MM.1S (cell line): ENCODE results near the gene RAB43.

Experiments used
- DNase-seq: peaks from one replicate; pipeline ENCODE4 v3.0.0-alpha.2; 2015
- H2AFZ ChIP-seq: fragments of 300-600 bp; sonication (generic); 2 replicates; pipeline ENCODE4 v1.6.0; 2016; ENCODE audit warnings: antibody characterized with exemption, low read length
- H3F3A ChIP-seq: fragments of 300-600 bp; sonication (generic); 2 replicates; pipeline ENCODE4 v1.6.1; 2016; ENCODE audit warnings: mild to moderate bottlenecking, antibody characterized with exemption, low read length, moderate library complexity, mixed read lengths; ENCODE audit not compliant: insufficient read depth
- H3K27ac ChIP-seq: fragments of 300-600 bp; sonication (generic); 2 replicates; pipeline ENCODE4 v1.5.1; 2016; ENCODE audit warnings: mild to moderate bottlenecking, low read length
- H3K27me3 ChIP-seq: fragments of 300-600 bp; sonication (generic); replicated peaks from 2 replicates; pipeline ENCODE4 v1.6.0; 2016; ENCODE audit warnings: low read length; ENCODE audit not compliant: insufficient read depth
- H3K36me3 ChIP-seq: fragments of 300-600 bp; sonication (generic); replicated peaks from 2 replicates; pipeline ENCODE4 v1.6.1; 2016; ENCODE audit warnings: mild to moderate bottlenecking, low read length, mixed read lengths; ENCODE audit not compliant: insufficient read depth
- H3K4me1 ChIP-seq: fragments of 300-600 bp; sonication (generic); 2 replicates; pipeline ENCODE4 v1.6.1; 2016; ENCODE audit warnings: low read length, mixed read lengths
- H3K4me2 ChIP-seq: fragments of 300-600 bp; sonication (generic); 2 replicates; pipeline ENCODE4 v1.6.0; 2016; ENCODE audit warnings: low read depth, low read length
- H3K4me3 ChIP-seq: fragments of 300-600 bp; sonication (generic); 2 replicates; pipeline ENCODE4 v1.5.1; 2016; ENCODE audit warnings: low read length, mixed read lengths
- H3K79me2 ChIP-seq: fragments of 300-600 bp; sonication (generic); 2 replicates; pipeline ENCODE4 v1.6.1; 2016; ENCODE audit warnings: mixed run types, low read length, mixed read lengths
- H3K9ac ChIP-seq: fragments of 300-600 bp; sonication (generic); 2 replicates; pipeline ENCODE4 v1.6.1; 2016; ENCODE audit warnings: low read length, mixed read lengths
- H3K9me2 ChIP-seq: fragments of 300-600 bp; sonication (generic); replicated peaks from 2 replicates; pipeline ENCODE4 v1.6.1; 2016; ENCODE audit warnings: mild to moderate bottlenecking, low read length, mixed read lengths; ENCODE audit not compliant: insufficient read depth
- H3K9me3 ChIP-seq: fragments of 300-600 bp; sonication (generic); replicated peaks from 2 replicates; pipeline ENCODE4 v1.6.1; 2016; ENCODE audit warnings: mild to moderate bottlenecking, low read length, mixed read lengths; ENCODE audit not compliant: insufficient read depth
- H4K20me1 ChIP-seq: fragments of 300-600 bp; sonication (generic); 2 replicates; pipeline ENCODE4 v1.6.1; 2016; ENCODE audit warnings: mild to moderate bottlenecking, low read length, moderate library complexity, mixed read lengths; ENCODE audit not compliant: insufficient read depth
- EZH2 ChIP-seq: fragments of 300-600 bp; sonication (generic); optimal IDR thresholded peaks from 2 replicates; pipeline ENCODE3; 2017; ENCODE audit warnings: low read depth, mild to moderate bottlenecking, antibody characterized with exemption, low read length, mixed read lengths
- EZH2phosphoT487 ChIP-seq: fragments of 300-600 bp; sonication (generic); IDR thresholded peaks from 2 replicates; pipeline ENCODE4 v1.6.1; 2018; ENCODE audit warnings: antibody characterized with exemption, low read length
- TF ChIP-seq, protein P1 (sequence below): fragments of 300-600 bp; sonication (generic); IDR thresholded peaks from 2 replicates; pipeline ENCODE4 v1.5.1; 2016; ENCODE audit warnings: antibody characterized with exemption, low read length, mixed read lengths

The RAB43 gene

DNA sequence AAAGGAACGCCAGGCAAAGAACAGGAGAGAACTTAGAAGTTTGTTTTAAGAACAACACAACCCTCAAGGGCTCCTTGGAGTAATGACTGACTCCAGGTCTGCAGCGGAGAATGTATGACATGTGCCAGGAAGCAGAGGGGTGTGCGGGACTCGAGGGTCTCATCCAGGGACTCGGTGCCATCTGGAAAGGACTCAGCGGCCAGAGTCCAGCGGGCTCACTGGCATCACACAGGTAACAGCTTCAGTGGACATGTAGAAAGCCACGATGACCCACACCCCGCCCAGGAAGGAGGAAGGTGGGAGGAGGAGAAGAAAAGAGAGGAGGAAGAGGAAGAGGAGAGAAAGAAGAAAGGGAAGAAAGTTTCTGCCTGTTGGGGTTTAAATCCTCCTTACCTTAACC lies 39.6 kb downstream of the RAB43 start:
- no peaks in the 10 kb centered on the region for H3K4me1 ChIP-seq

DNA sequence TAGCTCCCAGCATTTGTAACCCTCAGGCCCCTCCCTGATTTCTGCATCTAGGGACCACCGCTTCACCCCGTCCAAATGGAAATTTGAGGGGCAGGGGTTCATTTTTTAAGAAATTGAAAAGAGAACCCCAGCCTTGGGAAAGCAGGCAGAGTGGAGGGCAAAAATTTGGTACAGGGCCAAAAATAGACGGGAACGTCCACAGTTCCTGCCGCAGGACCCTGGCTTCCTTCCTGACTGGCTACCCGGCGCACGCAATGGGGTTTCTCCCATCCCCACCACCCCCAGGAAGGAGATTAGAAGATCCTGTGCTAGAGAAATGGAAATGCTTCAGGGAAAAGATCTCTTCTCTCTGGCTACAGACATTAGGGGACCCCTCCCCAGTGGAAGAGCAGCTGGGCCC lies 40.1 kb downstream of the RAB43 start:
- no peak overlapping the region for H2AFZ ChIP-seq
- H3K9ac ChIP-seq = no peak overlapping the region
- no peaks in the 10 kb centered on the region for H3K36me3 ChIP-seq

More for the DNA sequence above, 39.6 kb downstream of the RAB43 start:
- no peak for DNase-seq
- Histone ChIP-seq H4K20me1 (no peaks in the 10 kb centered on the region), H3K4me3 (no peak overlapping the region), H3K9me2 (no peaks in the 10 kb centered on the region), H3F3A (no peaks in the 10 kb centered on the region), H2AFZ (no peak overlapping the region), H3K27ac (no peak overlapping the region), H3K36me3 (no peaks in the 10 kb centered on the region), H3K79me2 (no peaks in the 10 kb centered on the region), H3K9me3 (no peaks in the 10 kb centered on the region), H3K9ac (no peak overlapping the region), H3K27me3 (no peaks in the 10 kb centered on the region), H3K4me2 (no peak overlapping the region)
- TF ChIP-seq EZH2phosphoT487 (no peak), EZH2 (no peak)
- TF ChIP-seq, protein P1, sequence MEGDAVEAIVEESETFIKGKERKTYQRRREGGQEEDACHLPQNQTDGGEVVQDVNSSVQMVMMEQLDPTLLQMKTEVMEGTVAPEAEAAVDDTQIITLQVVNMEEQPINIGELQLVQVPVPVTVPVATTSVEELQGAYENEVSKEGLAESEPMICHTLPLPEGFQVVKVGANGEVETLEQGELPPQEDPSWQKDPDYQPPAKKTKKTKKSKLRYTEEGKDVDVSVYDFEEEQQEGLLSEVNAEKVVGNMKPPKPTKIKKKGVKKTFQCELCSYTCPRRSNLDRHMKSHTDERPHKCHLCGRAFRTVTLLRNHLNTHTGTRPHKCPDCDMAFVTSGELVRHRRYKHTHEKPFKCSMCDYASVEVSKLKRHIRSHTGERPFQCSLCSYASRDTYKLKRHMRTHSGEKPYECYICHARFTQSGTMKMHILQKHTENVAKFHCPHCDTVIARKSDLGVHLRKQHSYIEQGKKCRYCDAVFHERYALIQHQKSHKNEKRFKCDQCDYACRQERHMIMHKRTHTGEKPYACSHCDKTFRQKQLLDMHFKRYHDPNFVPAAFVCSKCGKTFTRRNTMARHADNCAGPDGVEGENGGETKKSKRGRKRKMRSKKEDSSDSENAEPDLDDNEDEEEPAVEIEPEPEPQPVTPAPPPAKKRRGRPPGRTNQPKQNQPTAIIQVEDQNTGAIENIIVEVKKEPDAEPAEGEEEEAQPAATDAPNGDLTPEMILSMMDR = no peak

DNA sequence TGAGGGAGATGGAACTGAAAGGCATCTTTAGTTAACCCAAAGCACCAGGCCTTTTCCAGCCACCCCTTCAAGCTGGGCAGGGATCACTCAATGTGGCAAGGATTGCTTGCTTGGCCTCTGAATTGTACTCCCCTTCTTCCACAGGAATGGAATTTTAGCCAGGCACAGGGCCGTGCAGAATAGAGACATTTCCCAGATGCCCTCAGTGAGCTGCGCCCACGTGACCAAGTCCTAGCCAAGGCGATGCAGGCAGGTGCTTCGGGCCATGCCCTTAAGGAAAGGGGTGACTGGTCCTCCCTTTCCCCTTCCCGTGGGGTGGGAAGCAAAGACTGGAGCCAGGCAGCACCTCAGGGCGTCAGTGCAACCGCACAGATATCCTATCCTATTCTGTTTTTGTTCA lies 43.1 kb downstream of the RAB43 start:
- no peak for TF ChIP-seq EZH2
- Histone ChIP-seq H3K9me3 (no peaks in the 10 kb centered on the region), H3F3A (no peaks in the 10 kb centered on the region), H3K79me2 (no peaks in the 10 kb centered on the region), H2AFZ (no peak overlapping the region), H3K27ac (no peak overlapping the region), H4K20me1 (no peaks in the 10 kb centered on the region), H3K9me2 (no peaks in the 10 kb centered on the region), H3K9ac (no peak overlapping the region), H3K4me1 (no peaks in the 10 kb centered on the region), H3K27me3 (no peaks in the 10 kb centered on the region), H3K4me3 (no peak overlapping the region), H3K36me3 (no peaks in the 10 kb centered on the region), H3K4me2 (no peak overlapping the region)
- DNase-seq = no peak

More for the DNA sequence above, 40.1 kb downstream of the RAB43 start:
- no peak for DNase-seq
- Histone ChIP-seq H3K4me1 (no peaks in the 10 kb centered on the region), H3K9me2 (no peaks in the 10 kb centered on the region), H3K79me2 (no peaks in the 10 kb centered on the region), H3K27ac (no peak overlapping the region), H3K9me3 (no peaks in the 10 kb centered on the region), H4K20me1 (no peaks in the 10 kb centered on the region), H3K4me3 (no peak overlapping the region), H3F3A (no peaks in the 10 kb centered on the region), H3K4me2 (no peak overlapping the region), H3K27me3 (no peaks in the 10 kb centered on the region)
- no peak for TF ChIP-seq EZH2
- TF ChIP-seq, protein P1 = no peak

DNA sequence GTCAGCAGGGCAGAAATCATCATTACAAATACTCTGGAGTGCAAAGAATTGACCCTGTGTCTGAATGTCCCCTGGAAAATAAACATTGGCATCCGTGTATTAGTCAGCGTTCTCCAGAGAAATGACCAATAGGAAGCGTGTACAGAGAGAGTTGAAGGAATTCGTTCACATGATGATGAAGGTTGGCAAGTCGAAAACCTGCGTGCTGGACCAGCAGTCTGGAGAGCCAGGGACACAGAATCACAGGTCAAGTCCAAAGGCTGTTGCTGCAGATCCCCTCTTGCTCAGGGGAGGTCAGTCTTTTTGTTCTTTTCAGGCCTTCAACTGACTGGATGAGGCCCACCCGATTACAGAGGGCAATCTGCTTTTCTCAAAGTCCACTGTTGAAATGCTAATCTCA lies 44.4 kb downstream of the RAB43 start:
- no peak overlapping the region for H3K27ac ChIP-seq
- no peak overlapping the region for H3K4me2 ChIP-seq
- no peaks in the 10 kb centered on the region for H3K9me3 ChIP-seq
- no peak overlapping the region for H3K9ac ChIP-seq
- no peak for TF ChIP-seq EZH2
- no peak for TF ChIP-seq EZH2phosphoT487
- TF ChIP-seq, protein P1 = no peak
- H3K9me2 ChIP-seq = no peaks in the 10 kb centered on the region
- no peaks in the 10 kb centered on the region for H3K79me2 ChIP-seq
- no peak overlapping the region for H2AFZ ChIP-seq
- H4K20me1 ChIP-seq = no peaks in the 10 kb centered on the region
- no peaks in the 10 kb centered on the region for H3K36me3 ChIP-seq
- H3K27me3 ChIP-seq = no peaks in the 10 kb centered on the region
- no peak overlapping the region for H3K4me3 ChIP-seq
- H3K4me1 ChIP-seq = no peaks in the 10 kb centered on the region
- no peaks in the 10 kb centered on the region for H3F3A ChIP-seq
- no peak for DNase-seq
